GM19372 (cell line): ENCODE results near the gene SAMD1.

Experiments
- ATAC-seq: cut with Tn5 transposase; IDR thresholded peaks from one replicate; pipeline ENCODE4 v1.9.1; 2021; ENCODE audit warnings: mild to moderate bottlenecking, low read depth, moderate library complexity; ENCODE audit not compliant: unreplicated experiment

The SAMD1 gene

DNA sequence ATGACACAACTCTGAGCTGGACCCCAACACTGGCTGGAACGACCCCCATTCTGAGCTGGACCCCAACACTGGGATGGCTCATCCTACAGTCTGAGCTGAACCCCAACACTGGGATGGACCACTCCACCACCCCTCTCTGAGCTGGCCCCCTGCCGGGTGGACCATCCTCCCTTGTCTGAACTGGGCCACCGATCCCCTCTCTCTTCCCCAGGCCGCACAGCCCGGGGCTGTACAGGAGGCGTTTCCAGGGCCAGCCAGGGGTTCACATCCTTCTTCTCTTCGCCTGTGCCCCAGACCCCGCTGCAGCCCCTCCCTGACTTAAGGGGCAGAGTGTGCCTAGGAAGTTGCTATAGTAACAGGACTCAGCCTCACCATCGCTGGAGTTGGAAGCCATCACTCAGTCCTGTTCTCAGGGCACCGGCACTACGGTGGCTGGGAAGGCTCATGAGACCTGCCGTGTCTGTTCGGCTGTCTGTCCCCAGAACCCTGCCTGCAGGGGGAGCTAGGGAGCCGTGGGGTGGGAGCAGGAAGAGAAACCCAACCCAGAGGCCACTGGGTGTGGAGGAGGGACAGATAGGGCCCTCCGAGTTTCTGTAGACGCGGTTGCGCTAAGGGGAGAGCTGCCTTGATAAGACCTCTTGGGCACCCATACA is 23.3 kb upstream of the SAMD1 start:
- no peak for ATAC-seq

DNA sequence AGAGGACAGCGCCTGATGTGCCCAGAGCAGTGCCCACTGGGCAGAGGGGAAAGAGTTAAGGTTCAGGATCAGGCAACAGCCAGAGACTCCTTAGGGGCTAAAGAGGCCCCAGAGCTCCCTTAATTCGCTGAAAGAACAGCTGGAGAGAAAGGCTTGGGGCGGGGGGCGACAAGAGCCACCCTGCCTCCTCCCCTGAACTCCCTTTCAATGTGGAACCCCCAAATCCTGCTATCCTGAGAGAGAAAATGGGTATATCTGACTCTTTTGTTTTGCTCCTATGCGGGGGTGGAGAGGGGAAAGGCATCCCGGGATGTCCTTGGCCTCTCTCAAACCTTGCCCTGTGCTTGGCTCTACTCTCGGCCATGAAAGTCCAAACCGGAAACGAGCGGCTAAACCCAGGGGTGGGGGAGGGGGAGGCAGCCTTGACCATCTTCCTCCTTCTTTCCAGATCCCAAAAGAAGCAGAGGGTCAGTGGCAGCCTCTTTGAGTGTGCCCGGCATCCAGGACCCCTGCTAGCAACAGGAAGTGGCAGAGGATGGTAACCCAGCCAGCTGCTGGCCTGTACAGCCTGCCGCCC is 22.3 kb upstream of the SAMD1 start:
- ATAC-seq = no peak

- no peak for ATAC-seq
Observed at GRCh38 chr19:14112051-14112808, 21.7 kb upstream of the SAMD1 start.

DNA sequence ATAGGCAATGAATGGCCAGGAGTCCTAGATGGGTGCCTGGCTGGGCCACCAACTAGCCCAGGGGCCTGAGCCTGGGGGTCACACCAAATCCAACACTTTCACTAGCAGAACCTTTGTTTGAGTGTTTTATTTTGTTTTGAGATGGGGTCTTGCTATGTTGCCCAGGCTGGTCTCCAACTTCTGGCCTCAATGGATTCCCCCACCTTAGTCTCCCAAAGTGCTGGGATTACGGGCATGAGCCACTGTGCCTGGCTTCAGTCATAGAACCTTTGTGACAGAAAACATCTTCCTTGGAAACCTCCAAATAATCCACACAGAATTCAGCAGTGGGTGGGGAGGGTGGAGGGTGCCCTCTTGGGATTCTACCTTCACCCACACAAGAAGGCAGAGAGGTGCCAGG is 20.9 kb upstream of the SAMD1 start:
- ATAC-seq = no peak

DNA sequence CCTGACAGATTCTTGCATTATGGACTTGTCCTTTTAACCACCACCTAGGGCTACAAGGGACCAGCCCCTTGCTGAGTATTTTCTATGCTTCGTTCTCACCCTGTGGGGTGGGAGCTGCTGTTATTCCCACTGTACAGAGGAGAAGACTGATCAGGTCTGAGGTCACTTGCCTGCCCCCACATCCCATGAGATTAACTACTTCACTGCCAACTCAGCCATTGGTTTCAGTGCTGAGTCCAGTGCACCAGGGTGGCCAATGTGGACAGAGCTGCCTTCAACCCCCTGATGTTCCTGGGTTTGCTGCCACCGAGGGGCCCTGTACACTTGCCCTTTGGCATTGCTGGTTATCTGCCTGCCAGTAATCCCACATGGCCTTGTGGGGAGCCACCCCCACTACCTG is 20.1 kb upstream of the SAMD1 start:
- no peak for ATAC-seq

GRCh38 chr19:14107581-14108461 is 17.3 kb upstream of the SAMD1 start:
- no peak for ATAC-seq

DNA sequence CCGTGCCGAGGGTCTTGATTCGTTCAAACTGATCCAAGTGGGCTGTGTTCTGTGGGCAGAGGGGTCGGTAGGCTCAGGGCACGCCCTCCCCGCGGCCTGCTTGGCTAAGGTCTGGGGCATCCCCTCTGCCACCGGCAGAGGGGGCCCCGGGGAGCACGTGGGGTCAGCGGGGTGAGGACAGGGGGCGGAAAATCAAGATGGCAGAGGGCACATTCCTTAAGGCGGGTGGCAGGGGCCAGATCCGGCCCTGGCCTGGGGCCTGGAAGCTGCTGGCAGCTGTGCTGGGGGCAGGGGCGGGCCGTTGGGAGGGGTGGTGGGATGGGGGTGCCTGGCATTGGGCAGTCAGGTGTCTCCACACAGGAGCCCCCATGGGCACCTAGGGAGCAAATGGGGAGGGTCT is 16.3 kb upstream of the SAMD1 start:
- no peak for ATAC-seq

- ATAC-seq = no peak
Observed at GRCh38 chr19:14105680-14106079, 15.1 kb upstream of the SAMD1 start.

DNA sequence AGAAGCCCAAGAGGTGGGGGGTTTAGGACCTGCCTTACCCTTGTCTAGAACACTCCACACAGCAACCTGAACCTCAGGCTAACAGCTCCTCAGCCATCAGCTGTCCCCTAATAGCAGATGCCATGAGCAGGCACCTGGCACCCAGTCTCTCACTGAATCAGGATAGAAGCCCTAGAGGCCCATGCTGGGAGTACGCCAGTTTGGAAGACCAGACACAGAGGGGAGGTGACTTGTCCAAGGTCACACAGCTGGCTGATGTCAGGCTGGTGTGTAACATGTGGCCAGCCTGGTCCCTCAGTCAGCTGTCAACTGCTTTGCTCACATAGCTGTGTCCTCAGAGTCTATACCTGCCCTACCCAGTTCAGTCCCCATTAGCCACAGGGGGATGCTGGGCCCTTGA is 12.8 kb upstream of the SAMD1 start:
- ATAC-seq = no peak

DNA sequence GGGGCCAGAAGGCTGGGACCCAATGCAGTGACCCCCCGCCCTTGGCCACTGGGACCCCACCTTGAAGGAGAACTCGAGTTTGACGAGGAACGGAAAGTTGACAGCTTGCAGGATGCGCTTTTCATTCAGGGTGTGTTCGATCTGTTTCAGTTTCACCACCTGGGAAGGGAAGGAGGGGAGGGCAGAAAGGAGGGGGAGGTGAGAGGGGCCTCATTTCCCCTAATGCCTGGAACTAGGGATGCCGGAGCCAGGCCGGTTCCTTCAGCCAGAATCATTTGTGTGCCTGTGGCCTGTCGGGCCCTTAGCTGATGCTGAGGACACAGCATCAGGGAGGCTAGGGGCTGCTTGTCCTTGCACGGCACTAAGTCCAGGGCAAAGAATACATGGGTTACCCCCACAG is 12.2 kb upstream of the SAMD1 start:
- no peak for ATAC-seq

GRCh38 chr19:14102102-14102696 is 11.6 kb upstream of the SAMD1 start:
- ATAC-seq = no peak

DNA sequence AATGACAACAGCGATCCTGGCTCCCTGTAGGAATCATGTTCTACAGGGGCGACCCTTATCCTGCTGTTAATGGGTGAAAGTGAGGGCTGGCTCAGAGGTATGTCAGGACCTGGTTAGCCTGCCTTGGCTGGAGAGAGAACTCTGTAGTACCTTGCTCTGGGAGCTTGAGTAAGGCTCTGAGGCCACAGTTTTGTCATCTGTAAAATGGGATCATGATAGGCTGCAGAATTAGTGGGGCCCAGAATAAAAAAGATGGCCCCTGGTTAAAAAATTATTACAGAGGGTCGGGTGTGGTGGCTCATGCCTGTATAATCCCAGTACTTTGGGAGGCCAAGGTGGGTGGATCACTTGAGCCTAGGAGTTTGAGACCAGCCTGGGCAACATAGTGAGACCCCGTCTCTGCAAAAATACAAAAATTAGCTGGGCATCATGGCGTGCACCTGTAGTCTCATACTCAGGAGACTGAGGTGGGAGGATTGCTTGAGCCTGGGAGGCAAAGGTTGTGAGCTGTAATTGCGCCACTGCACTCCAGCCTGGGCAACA is 10.5 kb upstream of the SAMD1 start:
- no peak for ATAC-seq

DNA sequence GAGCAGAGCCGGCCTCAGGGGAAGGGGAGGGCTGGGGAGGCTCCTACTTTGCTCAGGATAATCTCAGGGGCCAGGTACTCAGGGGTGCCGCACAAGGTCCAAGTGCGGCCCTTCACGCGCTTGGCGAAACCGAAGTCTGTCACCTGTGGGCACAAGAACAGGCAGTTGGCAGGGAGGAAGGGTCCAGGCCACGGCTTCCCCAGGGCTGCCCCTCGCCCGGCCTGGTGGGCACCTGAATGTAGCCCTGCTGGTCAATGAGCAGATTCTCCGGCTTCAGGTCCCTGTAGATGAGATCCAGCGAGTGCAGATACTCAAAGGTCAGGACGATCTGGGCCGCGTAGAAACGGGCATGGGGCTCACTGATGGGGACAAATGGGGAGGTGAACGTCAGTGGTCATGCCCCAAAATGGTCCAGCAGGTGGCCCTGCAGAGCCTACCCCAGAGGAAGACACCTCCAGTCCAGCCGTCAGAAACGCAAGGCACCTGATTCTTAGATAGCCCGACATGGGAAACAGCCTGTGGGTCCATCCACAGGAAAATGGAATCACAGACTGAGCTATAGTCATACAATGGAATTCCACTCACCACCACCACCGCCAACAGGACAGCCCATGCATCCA is 7.1 kb upstream of the SAMD1 start:
- no peak for ATAC-seq

- no peak for ATAC-seq
Observed at GRCh38 chr19:14096272-14096992, 5.9 kb upstream of the SAMD1 start.

DNA sequence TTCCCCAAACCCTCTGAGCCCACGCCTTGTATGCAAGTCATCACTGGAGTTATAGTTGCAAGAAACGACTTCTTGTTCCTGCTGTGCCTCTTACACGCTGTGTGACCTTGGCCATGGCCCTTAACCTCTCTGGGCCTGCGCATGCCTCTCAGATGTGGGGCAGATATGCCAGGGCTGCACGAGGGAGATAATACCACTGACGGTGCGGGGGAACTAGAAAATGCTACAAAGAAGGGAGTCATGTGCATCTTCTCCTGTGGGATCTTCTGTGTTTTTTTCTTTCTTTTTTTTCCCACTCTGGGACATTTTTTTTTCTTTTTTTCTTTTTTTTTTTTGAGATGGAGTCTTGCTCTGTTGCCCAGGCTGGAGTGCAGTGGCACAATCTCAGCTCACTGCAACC is 4.3 kb upstream of the SAMD1 start:
- no peak for ATAC-seq

DNA sequence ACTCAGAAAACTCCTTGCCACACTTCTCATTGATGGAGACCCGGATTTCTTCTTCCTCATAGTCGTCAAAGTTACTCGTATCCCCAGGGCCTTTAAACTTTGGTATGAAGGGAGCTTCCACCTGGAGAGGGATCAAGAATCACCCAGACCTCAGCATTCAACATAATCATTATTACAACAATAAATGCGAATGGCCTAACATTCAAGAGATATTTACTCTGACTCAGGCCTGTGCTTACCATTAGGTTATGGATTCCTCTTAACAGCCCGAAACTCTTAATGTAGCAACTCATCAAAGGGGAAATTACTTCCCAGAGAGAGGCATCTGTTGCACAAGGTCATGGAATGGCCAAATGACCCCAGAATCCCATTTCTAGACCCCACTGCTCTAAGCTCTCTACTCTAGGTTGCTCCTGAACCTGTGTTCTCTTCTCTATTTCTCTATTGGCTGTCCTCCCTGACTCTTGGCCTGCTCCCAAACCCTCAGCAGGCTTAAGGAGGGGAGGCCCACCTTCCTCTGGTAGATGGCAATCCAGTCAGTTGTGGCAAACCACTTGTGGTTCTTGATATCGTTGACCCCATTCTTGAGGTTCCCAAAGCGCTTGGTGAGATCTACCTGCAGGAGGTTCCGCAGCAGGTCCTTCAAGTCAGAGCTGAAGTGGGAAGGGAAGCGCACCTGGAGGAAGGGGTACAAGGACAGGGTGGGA is 2.7 kb upstream of the SAMD1 start:
- no peak for ATAC-seq

GRCh38 chr19:14091813-14092462 is 1.4 kb upstream of the SAMD1 start:
- ATAC-seq = no peak
